HL-60 (cell line): ENCODE measurements around the gene NRXN3.

Source experiments
- DNase-seq, 2 experiments: peaks; one replicate each; pipeline ENCODE4 v3.0.0-alpha.2; 2010 to 2020; ENCODE audit warnings: low read depth in 1 of 2, low spot score in 1 of 2
- H3K27ac ChIP-seq: fragments of 250-450 bp; sonication (Bioruptor Pico); replicated peaks from 2 replicates; pipeline ENCODE4 v1.5.1; 2020; ENCODE audit warnings: mild to moderate bottlenecking, moderate library complexity
- H3K27me3 ChIP-seq: fragments of 250-450 bp; sonication (Bioruptor Pico); 2 replicates; pipeline ENCODE4 v1.5.1; 2021; ENCODE audit warnings: mild to moderate bottlenecking, moderate library complexity; ENCODE audit not compliant: insufficient read depth, poor library complexity, severe bottlenecking
- H3K4me3 ChIP-seq: replicated peaks from 2 replicates; pipeline ENCODE4 v1.5.1; 2011; ENCODE audit warnings: mild to moderate bottlenecking, control low read depth, low read length; ENCODE audit not compliant: insufficient read depth
- CTCF ChIP-seq: IDR thresholded peaks from one replicate; pipeline ENCODE4 v1.5.1; 2011; ENCODE audit warnings: low read length, control low read depth, inconsistent platforms; ENCODE audit not compliant: insufficient read depth
- GABPA ChIP-seq: IDR thresholded peaks from 2 replicates; pipeline ENCODE4 v1.6.1; 2012; ENCODE audit warnings: low read depth
- POLR2AphosphoS5 ChIP-seq: IDR thresholded peaks from 2 replicates; pipeline ENCODE4 v1.6.1; 2012; ENCODE audit warnings: low read depth
- REST ChIP-seq: IDR thresholded peaks from 2 replicates; pipeline ENCODE4 v1.6.1; 2012; ENCODE audit warnings: low read depth; ENCODE audit not compliant: insufficient replicate concordance
- SPI1 ChIP-seq: IDR thresholded peaks from 2 replicates; pipeline ENCODE4 v1.6.1; 2012; ENCODE audit warnings: low read depth, mild to moderate bottlenecking, borderline replicate concordance

NRXN3 gene

GRCh38 chr14:78329371-78329770 lies 159.2 kb downstream of the NRXN3 start:
- H3K4me3 ChIP-seq: no peak overlapping the region
- H3K27me3 ChIP-seq: no peaks in the 10 kb centered on the region
- no peak overlapping the region for H3K27ac ChIP-seq
- TF ChIP-seq CTCF: no peak
- TF ChIP-seq POLR2AphosphoS5: no peak
- TF ChIP-seq REST: no peak
- no peak for TF ChIP-seq SPI1
- no peak for TF ChIP-seq GABPA
- no peak for DNase-seq

- peak; percentile 55; the same call in 1 of the 2 replicates for TF ChIP-seq SPI1
- no peak for TF ChIP-seq REST
- DNase-seq: peak in 1 of 2 experiments; percentile 1
- no peaks in the 10 kb centered on the region for H3K27me3 ChIP-seq
- no peak overlapping the region for H3K27ac ChIP-seq
- H3K4me3 ChIP-seq: no peak overlapping the region
Observed at GRCh38 chr14:78335531-78335930, 165.4 kb downstream of the NRXN3 start.

- no peak overlapping the region for H3K27ac ChIP-seq
- H3K4me3 ChIP-seq: no peak overlapping the region
- no peak for TF ChIP-seq CTCF
- TF ChIP-seq GABPA: no peak
- TF ChIP-seq REST: no peak
- TF ChIP-seq POLR2AphosphoS5: no peak
- no peak for TF ChIP-seq SPI1
- DNase-seq: no peak
- no peaks in the 10 kb centered on the region for H3K27me3 ChIP-seq
Observed at GRCh38 chr14:78340250-78340649, 170.1 kb downstream of the NRXN3 start.
